ENCODE data around the gene APOL3. TPM values are rescaled to one million over a fixed set of nuclear protein-coding genes. Genes with fewer than 3 reads are reported as not detected.

The APOL3 gene
- total and polyA plus RNA-seq, 10 of the 15 experiments (the other 5 are each of a cell fraction or from before 2014, with no cell fraction given), result 6.9 to 66.8 (median 48.5) TPM

- CTCF ChIA-PET, result interaction anchor here (0.7 to 2.1 kb wide), 9 partner anchors 21 to 120 kb away, joined by 3 to 5 read pairs (median 4); no protein-coding TSS in a partner anchor
- H3K9me3 ChIP-seq (replicated peaks; ENCODE audit: control insufficient read depth, insufficient read depth, low read length), result no peaks in the 10 kb centered on the region
- no peaks in the 10 kb centered on the region; a peak in 1 of 4 replicates for H3K27me3 ChIP-seq (replicated peaks in 1 of 2; ENCODE audit: control insufficient read depth in 2 of 2, insufficient read depth in 2 of 2, low read length in 1 of 2)
- no peaks in the 10 kb centered on the region for H3K79me2 ChIP-seq (ENCODE audit: control insufficient read depth, insufficient read depth, low read length)
- in situ Hi-C loops (cut with MboI), result no loop called here
- H3K36me3 ChIP-seq (ENCODE audit: control insufficient read depth in 2 of 2, insufficient read depth in 2 of 2, low read length in 1 of 2), result no peaks in the 10 kb centered on the region
- no peak for DNase-seq (ENCODE audit: low read depth, low spot score)
- no peak for FAIRE-seq
- H3K4me2 ChIP-seq (ENCODE audit: control insufficient read depth, insufficient read depth), result no peak overlapping the region
- H4K20me1 ChIP-seq (ENCODE audit: control insufficient read depth, insufficient read depth), result no peaks in the 10 kb centered on the region
- SMC1A ChIA-PET (ENCODE audit: uncharacterized antibody, unreplicated experiment), result interaction anchor here (0.9 to 11.2 kb wide), 2 partner anchors 11 to 25 kb away, joined by 3 to 154 read pairs; partner anchors contain the start of gene APOL3
- 65% methylated on average over 14 of the region's 14 CpGs for WGBS (ENCODE audit: insufficient coverage, insufficient replicate concordance, low lambda C conversion rate, missing lambda C conversion rate)
- H3K9ac ChIP-seq (ENCODE audit: control insufficient read depth, insufficient read depth, low read length), result no peak overlapping the region
- no peak overlapping the region for H2AFZ ChIP-seq (ENCODE audit: control insufficient read depth, low read depth, low read length)
- H3K4me1 ChIP-seq (ENCODE audit: control insufficient read depth, insufficient read depth, low read length), result no peaks in the 10 kb centered on the region
- BruUV-seq (replicated peaks), result no TSS peak
- no peak overlapping the region for H3K27ac ChIP-seq (ENCODE audit: control insufficient read depth, insufficient read depth)
- RAD21 ChIA-PET (ENCODE audit: unreplicated experiment), result no interaction called here
- TF ChIP-seq GATAD2B (conservative IDR thresholded peaks at IDR 0.05; ENCODE audit: low read depth) (no peak), ZNF24 (IDR thresholded peaks at IDR 0.05) (no peak), CREM (IDR thresholded peaks at IDR 0.05; ENCODE audit: low read depth) (no peak), BCL3 (IDR thresholded peaks at IDR 0.05; ENCODE audit: borderline replicate concordance, insufficient read depth, low read depth, low read length, poor library complexity, severe bottlenecking) (no peak), SMAD1 (IDR thresholded peaks at IDR 0.05; ENCODE audit: low read depth, partially characterized antibody) (no peak)
- intact Hi-C loops (cut with micrococcal nuclease; ENCODE audit: unreplicated experiment), result no loop called here
- POLR2A ChIA-PET, result no interaction called here
- ATAC-seq, result no peak
- H3K4me3 ChIP-seq, result no peak overlapping the region
These were observed 25.5 kb upstream of the APOL3 start for GRCh38 chr22:36185828-36186624.
